GM13976 (cell line): ENCODE results near the gene EEA1.

Experiments used
- DNase-seq: peaks from one replicate; pipeline ENCODE4 v3.0.0; 2012; ENCODE audit warnings: low spot score
- in situ Hi-C: fragments of 300-500 bp; cut with MboI; formaldehyde crosslinking; loops from one replicate; pipeline ENCODE4 v1.12.0; 2022; ENCODE audit warnings: low sequenced_read_pairs, mixed read lengths, inconsistent platforms; ENCODE audit not compliant: unreplicated experiment
- TF ChIP-seq, protein P1 (sequence below): IDR thresholded peaks from 2 replicates; pipeline ENCODE4 v1.5.1; 2012; ENCODE audit warnings: borderline replicate concordance, mild to moderate bottlenecking; ENCODE audit not compliant: insufficient read depth; ENCODE audit errors: extremely low read depth, missing control alignments, control extremely low read depth

EEA1 gene

GRCh38 chr12:92914170-92914569 is 14.9 kb downstream of the EEA1 start:
- in situ Hi-C loops: no loop called here
- TF ChIP-seq, protein P1, sequence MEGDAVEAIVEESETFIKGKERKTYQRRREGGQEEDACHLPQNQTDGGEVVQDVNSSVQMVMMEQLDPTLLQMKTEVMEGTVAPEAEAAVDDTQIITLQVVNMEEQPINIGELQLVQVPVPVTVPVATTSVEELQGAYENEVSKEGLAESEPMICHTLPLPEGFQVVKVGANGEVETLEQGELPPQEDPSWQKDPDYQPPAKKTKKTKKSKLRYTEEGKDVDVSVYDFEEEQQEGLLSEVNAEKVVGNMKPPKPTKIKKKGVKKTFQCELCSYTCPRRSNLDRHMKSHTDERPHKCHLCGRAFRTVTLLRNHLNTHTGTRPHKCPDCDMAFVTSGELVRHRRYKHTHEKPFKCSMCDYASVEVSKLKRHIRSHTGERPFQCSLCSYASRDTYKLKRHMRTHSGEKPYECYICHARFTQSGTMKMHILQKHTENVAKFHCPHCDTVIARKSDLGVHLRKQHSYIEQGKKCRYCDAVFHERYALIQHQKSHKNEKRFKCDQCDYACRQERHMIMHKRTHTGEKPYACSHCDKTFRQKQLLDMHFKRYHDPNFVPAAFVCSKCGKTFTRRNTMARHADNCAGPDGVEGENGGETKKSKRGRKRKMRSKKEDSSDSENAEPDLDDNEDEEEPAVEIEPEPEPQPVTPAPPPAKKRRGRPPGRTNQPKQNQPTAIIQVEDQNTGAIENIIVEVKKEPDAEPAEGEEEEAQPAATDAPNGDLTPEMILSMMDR: no peak
- no peak for DNase-seq

- DNase-seq: no peak
- in situ Hi-C loops: no loop called here
- TF ChIP-seq, protein P1: no peak
Observed at GRCh38 chr12:92912672-92913071, 16.4 kb downstream of the EEA1 start.

DNA sequence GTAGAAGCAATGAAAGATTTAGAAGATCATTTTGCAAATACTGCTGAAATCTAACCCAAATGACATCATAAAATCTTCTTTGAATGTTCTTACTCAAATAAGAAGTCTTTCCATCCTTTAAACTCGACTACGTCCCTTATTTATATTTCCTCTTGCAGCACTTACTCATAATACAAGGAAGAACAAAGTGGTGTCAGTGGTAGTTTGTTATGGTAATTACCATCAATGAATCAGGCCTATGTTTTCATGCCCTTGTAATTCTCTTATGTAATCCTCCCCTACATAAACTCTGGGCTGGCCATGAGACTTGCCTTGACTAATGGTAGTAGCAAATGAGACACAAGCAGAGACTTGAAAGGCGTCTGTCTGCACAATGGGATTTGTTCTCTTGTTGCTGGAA is 17.0 kb downstream of the EEA1 start:
- DNase-seq: no peak
- TF ChIP-seq, protein P1: no peak
- in situ Hi-C loops: no loop called here

DNA sequence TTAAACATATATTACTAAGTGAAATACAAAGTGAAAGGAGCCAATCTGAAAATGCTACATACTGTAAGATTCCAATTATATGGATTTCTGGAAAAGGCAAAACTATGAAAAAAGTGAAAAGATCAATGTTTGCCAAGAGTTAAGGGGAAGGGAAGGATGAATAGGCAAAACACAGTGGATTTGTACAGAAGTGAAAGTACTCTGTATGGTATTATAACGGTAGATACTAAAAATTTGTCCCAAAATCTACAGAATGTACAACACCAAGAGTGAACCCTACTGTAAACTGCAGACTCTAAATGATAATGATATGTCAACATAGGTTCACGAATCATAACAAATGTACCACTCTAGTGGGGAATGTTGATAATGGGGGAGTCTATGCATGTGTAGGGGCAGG is 17.8 kb downstream of the EEA1 start:
- TF ChIP-seq, protein P1: no peak
- no peak for DNase-seq
- in situ Hi-C loops: no loop called here

DNA sequence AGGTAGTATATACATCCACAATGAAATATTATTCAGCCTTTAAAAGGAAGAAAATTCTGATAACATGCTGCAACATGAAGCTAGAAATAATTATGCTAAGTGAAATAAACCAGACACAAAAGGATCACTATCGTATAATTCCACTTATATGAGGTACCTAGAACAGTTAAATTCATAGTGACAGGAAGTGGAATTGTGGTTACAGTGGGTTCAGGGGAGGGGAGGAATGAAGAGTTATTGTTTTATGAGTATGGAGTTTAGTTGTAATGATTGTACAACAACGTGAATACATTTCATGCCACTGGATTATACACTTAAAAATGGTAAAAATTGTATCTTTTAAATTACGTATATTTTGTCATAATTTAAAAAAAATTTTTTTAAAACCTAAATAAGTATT is 21.0 kb downstream of the EEA1 start:
- in situ Hi-C loops: no loop called here
- TF ChIP-seq, protein P1: no peak
- DNase-seq: no peak

DNA sequence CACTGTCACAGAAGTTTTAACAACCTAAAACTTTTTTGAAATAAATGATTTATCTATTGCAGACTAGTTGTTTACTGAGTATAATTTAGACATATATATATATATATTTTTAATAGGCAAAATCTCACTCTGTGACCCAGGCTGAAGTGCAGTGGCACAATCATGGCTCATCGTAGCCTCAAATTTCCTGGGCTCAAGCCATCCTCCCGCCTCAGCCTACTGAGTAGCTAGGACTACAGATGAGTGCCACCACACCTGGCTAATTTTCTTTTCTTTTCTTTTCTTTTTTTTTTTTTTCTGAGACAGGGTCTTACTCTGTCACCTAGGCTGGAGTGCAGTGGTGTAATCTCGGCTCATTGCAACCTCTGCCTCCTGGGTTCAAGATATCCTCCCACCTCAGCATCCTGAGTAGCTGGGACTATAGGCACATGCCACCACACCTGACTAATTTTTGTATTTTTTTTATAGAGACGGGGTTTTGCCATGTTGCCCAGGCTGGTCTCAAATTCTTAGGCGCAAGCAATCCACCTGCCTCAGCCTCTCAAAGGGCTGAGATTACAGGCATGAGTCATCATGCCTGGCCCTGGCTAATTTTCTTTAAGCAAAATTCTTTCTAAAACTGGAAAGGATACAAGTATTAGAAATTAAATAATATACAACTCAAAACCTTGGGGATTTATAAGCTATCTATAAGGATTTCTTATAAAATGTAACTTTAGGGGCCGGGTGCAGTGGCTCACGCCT is 23.1 kb downstream of the EEA1 start:
- in situ Hi-C loops: no loop called here
- TF ChIP-seq, protein P1: no peak
- DNase-seq: no peak
